ENCODE measurements around the gene SPR. TPM values are rescaled to one million over a fixed set of nuclear protein-coding genes. Genes with fewer than 3 reads are reported as not detected.
A peak's percentile ranks its signal among the peaks of the same experiment; 100 is the strongest.

SPR gene
- total and polyA plus RNA-seq, 2 of the 13 experiments (the other 11 are each of a cell fraction or from before 2014, with no cell fraction given), result 34.0 to 96.0 TPM

DNA sequence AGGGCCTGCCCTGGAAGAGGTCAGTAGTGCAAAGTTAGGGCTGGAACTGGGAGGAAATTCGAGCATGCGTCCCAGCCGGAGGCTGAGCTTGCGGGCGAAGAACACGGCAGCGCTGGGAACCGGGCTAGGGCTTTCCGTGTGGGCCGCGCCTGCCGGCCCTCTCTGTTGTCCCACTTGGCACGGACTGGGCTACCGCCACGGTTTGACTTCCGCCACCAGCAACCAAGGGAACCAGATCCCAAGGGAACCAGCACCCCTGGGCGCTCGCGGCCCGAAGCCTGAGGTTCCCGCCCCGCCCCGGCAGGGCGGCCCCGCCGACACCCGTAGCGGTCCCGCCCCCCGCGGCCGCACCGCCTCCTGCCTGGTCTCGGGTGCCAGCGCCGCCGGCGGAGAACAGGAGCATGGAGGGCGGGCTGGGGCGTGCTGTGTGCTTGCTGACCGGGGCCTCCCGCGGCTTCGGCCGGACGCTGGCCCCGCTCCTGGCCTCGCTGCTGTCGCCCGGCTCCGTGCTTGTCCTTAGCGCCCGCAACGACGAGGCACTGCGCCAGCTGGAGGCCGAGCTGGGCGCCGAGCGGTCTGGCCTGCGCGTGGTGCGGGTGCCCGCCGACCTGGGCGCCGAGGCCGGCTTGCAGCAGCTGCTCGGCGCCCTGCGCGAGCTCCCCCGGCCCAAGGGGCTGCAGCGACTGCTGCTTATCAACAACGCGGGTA, at the start of gene SPR (continued):
- peak; percentile 12; the same call in 1 of the 2 replicates for TF ChIP-seq KDM5B (CRISPR knock-in tag; IDR thresholded peaks at IDR 0.05; ENCODE audit: borderline replicate concordance)
- peak; percentile 87 for TF ChIP-seq YEATS4 (CRISPR knock-in tag; IDR thresholded peaks at IDR 0.05; ENCODE audit: borderline replicate concordance)
- TF ChIP-seq, protein P1, sequence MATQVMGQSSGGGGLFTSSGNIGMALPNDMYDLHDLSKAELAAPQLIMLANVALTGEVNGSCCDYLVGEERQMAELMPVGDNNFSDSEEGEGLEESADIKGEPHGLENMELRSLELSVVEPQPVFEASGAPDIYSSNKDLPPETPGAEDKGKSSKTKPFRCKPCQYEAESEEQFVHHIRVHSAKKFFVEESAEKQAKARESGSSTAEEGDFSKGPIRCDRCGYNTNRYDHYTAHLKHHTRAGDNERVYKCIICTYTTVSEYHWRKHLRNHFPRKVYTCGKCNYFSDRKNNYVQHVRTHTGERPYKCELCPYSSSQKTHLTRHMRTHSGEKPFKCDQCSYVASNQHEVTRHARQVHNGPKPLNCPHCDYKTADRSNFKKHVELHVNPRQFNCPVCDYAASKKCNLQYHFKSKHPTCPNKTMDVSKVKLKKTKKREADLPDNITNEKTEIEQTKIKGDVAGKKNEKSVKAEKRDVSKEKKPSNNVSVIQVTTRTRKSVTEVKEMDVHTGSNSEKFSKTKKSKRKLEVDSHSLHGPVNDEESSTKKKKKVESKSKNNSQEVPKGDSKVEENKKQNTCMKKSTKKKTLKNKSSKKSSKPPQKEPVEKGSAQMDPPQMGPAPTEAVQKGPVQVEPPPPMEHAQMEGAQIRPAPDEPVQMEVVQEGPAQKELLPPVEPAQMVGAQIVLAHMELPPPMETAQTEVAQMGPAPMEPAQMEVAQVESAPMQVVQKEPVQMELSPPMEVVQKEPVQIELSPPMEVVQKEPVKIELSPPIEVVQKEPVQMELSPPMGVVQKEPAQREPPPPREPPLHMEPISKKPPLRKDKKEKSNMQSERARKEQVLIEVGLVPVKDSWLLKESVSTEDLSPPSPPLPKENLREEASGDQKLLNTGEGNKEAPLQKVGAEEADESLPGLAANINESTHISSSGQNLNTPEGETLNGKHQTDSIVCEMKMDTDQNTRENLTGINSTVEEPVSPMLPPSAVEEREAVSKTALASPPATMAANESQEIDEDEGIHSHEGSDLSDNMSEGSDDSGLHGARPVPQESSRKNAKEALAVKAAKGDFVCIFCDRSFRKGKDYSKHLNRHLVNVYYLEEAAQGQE (IDR thresholded peaks at IDR 0.05; ENCODE audit: borderline replicate concordance in 1 of 2, low read depth in 1 of 2, low read length in 2 of 2), result no peak; a peak in 2 of 4 replicates
- peak; percentile 68; the same call in 1 of the 2 replicates for TF ChIP-seq TBX2 (CRISPR knock-in tag; IDR thresholded peaks at IDR 0.05; ENCODE audit: borderline replicate concordance)
- TF ChIP-seq MEIS1 (CRISPR knock-in tag; IDR thresholded peaks at IDR 0.05; ENCODE audit: borderline replicate concordance), result no peak; the same call in 1 of the 2 replicates
- TF ChIP-seq, protein P2, sequence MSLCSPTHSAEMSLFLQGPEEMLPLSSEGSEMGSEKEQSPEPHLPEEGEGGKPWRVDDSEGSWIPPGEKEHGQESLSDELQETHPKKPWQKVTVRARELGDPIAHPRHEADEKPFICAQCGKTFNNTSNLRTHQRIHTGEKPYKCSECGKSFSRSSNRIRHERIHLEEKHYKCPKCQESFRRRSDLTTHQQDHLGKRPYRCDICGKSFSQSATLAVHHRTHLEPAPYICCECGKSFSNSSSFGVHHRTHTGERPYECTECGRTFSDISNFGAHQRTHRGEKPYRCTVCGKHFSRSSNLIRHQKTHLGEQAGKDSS (CRISPR knock-in tag; IDR thresholded peaks at IDR 0.05; ENCODE audit: borderline replicate concordance, low read depth), result no peak
- TF ChIP-seq, protein P3, sequence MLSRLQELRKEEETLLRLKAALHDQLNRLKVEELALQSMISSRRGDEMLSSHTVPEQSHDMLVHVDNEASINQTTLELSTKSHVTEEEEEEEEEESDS (CRISPR knock-in tag; IDR thresholded peaks at IDR 0.05; ENCODE audit: borderline replicate concordance), result no peak
- peak; percentile 4; the same call in 1 of the 2 replicates for TF ChIP-seq ZNF713 (CRISPR knock-in tag; IDR thresholded peaks at IDR 0.05)
- TF ChIP-seq TSC22D2 (CRISPR knock-in tag; IDR thresholded peaks at IDR 0.05; ENCODE audit: borderline replicate concordance), result 0 out of 2 replicates have a peak, but pooled peaks have one; percentile 3
- TF ChIP-seq, protein P4, sequence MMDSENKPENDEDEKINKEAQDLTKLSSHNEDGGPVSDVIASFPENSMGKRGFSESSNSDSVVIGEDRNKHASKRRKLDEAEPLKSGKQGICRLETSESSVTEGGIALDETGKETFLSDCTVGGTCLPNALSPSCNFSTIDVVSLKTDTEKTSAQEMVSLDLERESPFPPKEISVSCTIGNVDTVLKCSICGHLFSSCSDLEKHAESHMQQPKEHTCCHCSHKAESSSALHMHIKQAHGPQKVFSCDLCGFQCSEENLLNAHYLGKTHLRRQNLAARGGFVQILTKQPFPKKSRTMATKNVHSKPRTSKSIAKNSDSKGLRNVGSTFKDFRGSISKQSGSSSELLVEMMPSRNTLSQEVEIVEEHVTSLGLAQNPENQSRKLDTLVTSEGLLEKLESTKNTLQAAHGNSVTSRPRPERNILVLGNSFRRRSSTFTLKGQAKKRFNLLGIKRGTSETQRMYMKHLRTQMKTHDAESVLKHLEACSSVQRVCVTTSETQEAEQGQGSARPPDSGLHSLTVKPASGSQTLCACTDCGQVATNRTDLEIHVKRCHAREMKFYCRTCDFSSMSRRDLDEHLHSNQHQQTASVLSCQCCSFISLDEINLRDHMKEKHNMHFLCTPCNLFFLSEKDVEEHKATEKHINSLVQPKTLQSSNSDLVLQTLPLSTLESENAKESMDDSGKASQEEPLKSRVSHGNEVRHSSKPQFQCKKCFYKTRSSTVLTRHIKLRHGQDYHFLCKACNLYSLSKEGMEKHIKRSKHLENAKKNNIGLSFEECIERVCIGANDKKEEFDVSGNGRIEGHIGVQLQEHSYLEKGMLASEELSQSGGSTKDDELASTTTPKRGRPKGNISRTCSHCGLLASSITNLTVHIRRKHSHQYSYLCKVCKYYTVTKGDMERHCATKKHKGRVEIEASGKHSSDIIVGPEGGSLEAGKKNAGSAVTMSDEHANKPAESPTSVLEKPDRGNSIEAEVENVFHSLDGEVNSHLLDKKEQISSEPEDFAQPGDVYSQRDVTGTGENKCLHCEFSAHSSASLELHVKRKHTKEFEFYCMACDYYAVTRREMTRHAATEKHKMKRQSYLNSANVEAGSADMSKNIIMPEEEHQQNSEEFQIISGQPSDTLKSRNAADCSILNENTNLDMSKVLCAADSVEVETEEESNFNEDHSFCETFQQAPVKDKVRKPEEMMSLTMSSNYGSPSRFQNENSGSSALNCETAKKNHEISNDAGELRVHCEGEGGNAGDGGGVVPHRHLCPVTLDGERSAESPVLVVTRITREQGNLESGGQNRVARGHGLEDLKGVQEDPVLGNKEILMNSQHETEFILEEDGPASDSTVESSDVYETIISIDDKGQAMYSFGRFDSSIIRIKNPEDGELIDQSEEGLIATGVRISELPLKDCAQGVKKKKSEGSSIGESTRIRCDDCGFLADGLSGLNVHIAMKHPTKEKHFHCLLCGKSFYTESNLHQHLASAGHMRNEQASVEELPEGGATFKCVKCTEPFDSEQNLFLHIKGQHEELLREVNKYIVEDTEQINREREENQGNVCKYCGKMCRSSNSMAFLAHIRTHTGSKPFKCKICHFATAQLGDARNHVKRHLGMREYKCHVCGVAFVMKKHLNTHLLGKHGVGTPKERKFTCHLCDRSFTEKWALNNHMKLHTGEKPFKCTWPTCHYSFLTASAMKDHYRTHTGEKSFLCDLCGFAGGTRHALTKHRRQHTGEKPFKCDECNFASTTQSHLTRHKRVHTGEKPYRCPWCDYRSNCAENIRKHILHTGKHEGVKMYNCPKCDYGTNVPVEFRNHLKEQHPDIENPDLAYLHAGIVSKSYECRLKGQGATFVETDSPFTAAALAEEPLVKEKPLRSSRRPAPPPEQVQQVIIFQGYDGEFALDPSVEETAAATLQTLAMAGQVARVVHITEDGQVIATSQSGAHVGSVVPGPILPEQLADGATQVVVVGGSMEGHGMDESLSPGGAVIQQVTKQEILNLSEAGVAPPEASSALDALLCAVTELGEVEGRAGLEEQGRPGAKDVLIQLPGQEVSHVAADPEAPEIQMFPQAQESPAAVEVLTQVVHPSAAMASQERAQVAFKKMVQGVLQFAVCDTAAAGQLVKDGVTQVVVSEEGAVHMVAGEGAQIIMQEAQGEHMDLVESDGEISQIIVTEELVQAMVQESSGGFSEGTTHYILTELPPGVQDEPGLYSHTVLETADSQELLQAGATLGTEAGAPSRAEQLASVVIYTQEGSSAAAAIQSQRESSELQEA (CRISPR knock-in tag; IDR thresholded peaks at IDR 0.05; ENCODE audit: not compliant biosample characterization), result no peak
- no peak for TF ChIP-seq IRF2 (CRISPR knock-in tag; IDR thresholded peaks at IDR 0.05)
